Colonic mucosa (tissue), 4 donors: ENCODE measurements around the gene MCM9. TPM values are rescaled to one million over a fixed set of nuclear protein-coding genes. Genes with fewer than 3 reads are reported as not detected.

Experiments
- DNase-seq: peaks from one replicate; pipeline ENCODE4 v3.0.0-alpha.2; 2020
- H3K27ac ChIP-seq: fragments of 200-600 bp; one replicate; pipeline ENCODE4 v1.8.0; 2021
- H3K27me3 ChIP-seq: fragments of 200-600 bp; one replicate; pipeline ENCODE4 v1.8.0; 2021
- H3K36me3 ChIP-seq: fragments of 200-600 bp; one replicate; pipeline ENCODE4 v1.8.0; 2021
- H3K4me1 ChIP-seq: fragments of 200-600 bp; one replicate; pipeline ENCODE4 v1.8.0; 2021; ENCODE audit warnings: mild to moderate bottlenecking
- H3K4me3 ChIP-seq: fragments of 200-600 bp; one replicate; pipeline ENCODE4 v1.8.0; 2021
- H3K9ac ChIP-seq, 2 donors: one replicate each; pipeline ENCODE4 v1.7.0; 2013; ENCODE audit warnings: control low read depth in 2 of 2, low read depth in 2 of 2, low read length in 2 of 2
- H3K9me3 ChIP-seq: fragments of 200-600 bp; one replicate; pipeline ENCODE4 v1.8.0; 2021
- CTCF ChIP-seq: fragments of 200-600 bp; IDR thresholded peaks from one replicate; pipeline ENCODE4 v1.8.0; 2022; ENCODE audit warnings: antibody characterized with exemption, mild to moderate bottlenecking
- intact Hi-C: fragments of 100-400 bp; cut with DNase I; formaldehyde crosslinking; loops from one replicate; pipeline ENCODE4 v1.14.1; 2022
- total RNA-seq, 2 donors: library from RNA; stranded (reverse); fragmentation: NEBNext Ultra II Directional in 1 of 2; extraction: Animal tissue kit (Norgen Biotek cat#: 25700) in 1 of 2; gene quantifications; one replicate each; pipeline ENCODE4 v1.2.1, GENCODE V29; 2021
- donor health status: healthy.
- donor health status: DM: no; HTN: no; CAD: no.
- donor health status: DM: no; HTN: no; CAD: no.

Gene MCM9
- total RNA-seq, 2 donors from 2014 or later, result 14.3 to 18.5 TPM

DNA sequence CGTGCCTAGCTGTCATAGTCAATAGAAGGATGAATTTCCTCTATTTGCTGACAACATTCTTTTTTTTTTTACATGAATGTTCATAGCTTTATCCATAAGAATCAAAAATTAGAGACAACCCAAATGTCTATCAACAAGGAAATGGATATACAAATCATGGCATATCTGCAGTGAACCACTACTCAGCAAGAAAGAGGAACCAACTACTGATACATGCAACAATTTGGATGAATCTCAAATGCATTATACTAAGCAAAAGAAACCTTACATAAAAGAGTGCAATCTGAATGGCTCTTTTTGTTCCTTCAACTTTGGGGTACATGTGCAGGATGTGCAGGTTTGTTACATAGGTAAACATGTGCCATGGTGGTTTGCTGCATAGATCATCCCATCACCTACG, 17.7 kb upstream of the MCM9 start:
- Histone ChIP-seq H3K27ac (no peak overlapping the region), H3K9ac (no peak overlapping the region), H3K27me3 (no peaks in the 10 kb centered on the region), H3K36me3 (no peaks in the 10 kb centered on the region), H3K4me3 (no peak overlapping the region), H3K9me3 (no peaks in the 10 kb centered on the region), H3K4me1 (no peaks in the 10 kb centered on the region)
- intact Hi-C loops, result no loop called here
- no peak for TF ChIP-seq CTCF
- DNase-seq, result no peak

DNA sequence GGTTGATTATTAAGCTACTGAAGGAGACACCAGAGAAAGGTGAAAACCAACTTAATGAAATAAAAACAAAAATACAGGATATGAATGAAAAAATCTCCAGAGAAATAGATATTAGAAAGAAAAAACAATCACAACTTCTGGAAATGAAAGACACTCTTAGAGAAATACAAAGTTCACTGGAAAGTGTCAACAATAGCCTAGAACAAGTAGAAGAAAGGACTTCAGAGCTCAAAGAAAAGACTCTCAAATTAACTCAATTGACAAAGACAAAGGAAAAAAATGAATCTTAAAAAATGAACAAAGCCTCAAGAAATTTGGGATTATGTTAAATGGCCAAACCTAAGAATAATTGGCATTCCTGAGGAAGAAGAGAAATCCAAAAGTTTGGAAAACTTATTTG, 10.3 kb upstream of the MCM9 start:
- Histone ChIP-seq H3K27ac (no peak overlapping the region), H3K4me1 (no peaks in the 10 kb centered on the region), H3K27me3 (no peaks in the 10 kb centered on the region), H3K36me3 (no peaks in the 10 kb centered on the region), H3K9ac (no peak overlapping the region), H3K4me3 (no peak overlapping the region), H3K9me3 (no peaks in the 10 kb centered on the region)
- TF ChIP-seq CTCF, result no peak
- no peak for DNase-seq
- intact Hi-C loops, result no loop called here

DNA sequence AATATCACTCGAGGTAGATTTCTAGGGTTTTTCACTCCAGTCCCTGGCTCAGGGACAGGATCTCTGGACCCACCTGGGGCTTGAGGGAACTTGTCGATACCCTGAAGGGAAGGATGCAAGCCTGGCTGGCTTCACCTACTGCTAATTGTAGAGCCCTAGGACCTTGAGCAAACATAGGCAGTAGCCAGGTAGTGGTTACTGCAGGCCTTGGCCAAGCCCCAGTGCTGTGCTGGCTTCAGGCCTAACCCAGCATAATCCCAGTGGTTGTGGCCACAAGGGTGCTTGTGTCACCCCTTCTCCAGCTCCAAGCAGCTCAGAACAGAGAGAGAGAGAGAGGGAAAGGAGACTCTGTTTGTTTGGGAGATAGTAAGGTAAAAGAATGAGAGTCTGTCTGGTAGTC, 5.8 kb upstream of the MCM9 start:
- Histone ChIP-seq H3K27me3 (no peaks in the 10 kb centered on the region), H3K27ac (no peak overlapping the region), H3K9ac (no peak overlapping the region), H3K4me1 (no peaks in the 10 kb centered on the region), H3K36me3 (no peaks in the 10 kb centered on the region), H3K4me3 (no peak overlapping the region), H3K9me3 (no peaks in the 10 kb centered on the region)
- TF ChIP-seq CTCF, result no peak
- DNase-seq, result no peak
- intact Hi-C loops, result no loop called here

- H3K4me3 ChIP-seq, result no peak overlapping the region
- H3K9me3 ChIP-seq, result no peaks in the 10 kb centered on the region
- H3K4me1 ChIP-seq, result no peaks in the 10 kb centered on the region
- no peak overlapping the region for H3K27ac ChIP-seq
- no peaks in the 10 kb centered on the region for H3K27me3 ChIP-seq
- no peak for DNase-seq
- intact Hi-C loops, result no loop called here
- TF ChIP-seq CTCF, result no peak
- no peak overlapping the region for H3K9ac ChIP-seq
- H3K36me3 ChIP-seq, result no peaks in the 10 kb centered on the region
Observed at GRCh38 chr6:118939683-118940082, 4.7 kb upstream of the MCM9 start.

DNA sequence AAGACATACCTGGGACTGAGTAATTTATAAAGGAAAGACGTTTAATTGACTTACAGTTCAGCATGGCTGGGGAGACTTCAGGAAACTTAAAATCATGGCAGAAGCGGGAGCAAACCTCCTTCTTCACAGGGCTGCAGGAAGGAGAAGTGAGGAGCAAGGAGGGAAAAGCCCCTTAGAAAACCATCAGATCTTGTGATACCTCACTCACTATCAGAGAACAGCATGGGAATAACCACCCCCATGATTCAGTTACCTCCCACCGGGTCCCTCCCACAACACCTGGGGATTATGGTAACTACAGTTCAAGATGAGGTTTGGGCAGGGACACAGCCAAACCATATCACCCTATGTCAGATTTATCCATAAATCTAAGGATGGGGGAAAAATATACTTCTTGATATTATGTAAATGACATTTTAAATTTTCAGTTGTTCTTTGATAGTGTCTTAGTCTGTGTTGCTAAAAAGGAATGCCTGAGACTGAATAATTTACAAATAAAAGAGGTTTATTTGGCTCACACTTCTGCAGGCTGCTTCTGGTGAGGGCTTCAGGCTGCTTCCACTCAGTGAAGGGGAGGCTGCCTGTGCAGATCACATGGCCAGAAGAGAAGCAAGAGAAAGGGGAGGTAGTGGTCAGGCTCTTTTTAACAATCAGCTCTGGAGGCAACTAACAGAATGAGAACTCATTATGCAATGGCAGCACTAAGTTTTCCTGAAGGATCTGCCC, 1.2 kb upstream of the MCM9 start:
- no peak for TF ChIP-seq CTCF
- Histone ChIP-seq H3K36me3 (no peaks in the 10 kb centered on the region), H3K9me3 (no peaks in the 10 kb centered on the region), H3K27me3 (no peaks in the 10 kb centered on the region), H3K4me1 (no peaks in the 10 kb centered on the region), H3K4me3 (no peak overlapping the region), H3K9ac (no peak overlapping the region), H3K27ac (no peak overlapping the region)
- intact Hi-C loops, result no loop called here
- DNase-seq, result no peak
